GM18867 (cell line): Measurements from ENCODE around the gene TBCE.
"Not testable (repeated sequence)": the region's sequence is repeated elsewhere in the genome, so short reads cannot be mapped to it uniquely, and the experiment has no call there.

Experiments used
- ATAC-seq: cut with Tn5 transposase; IDR thresholded peaks from one replicate; pipeline ENCODE4 v1.9.1; 2021; ENCODE audit warnings: mild to moderate bottlenecking, moderate library complexity; ENCODE audit not compliant: unreplicated experiment

TBCE gene

GRCh38 chr1:235351441-235351840 lies 15.8 kb upstream of the TBCE start:
- no peak for ATAC-seq

GRCh38 chr1:235351898-235352297 lies 15.3 kb upstream of the TBCE start:
- no peak for ATAC-seq

- no peak for ATAC-seq
Measured at GRCh38 chr1:235357485-235358373, 9.5 kb upstream of the TBCE start.

- no peak for ATAC-seq
Measured at GRCh38 chr1:235358899-235359298, 8.3 kb upstream of the TBCE start.

- not testable (repeated sequence) for ATAC-seq
Measured at GRCh38 chr1:235364189-235364588, 3.0 kb upstream of the TBCE start.

GRCh38 chr1:235366286-235366685 lies 941 bp upstream of the TBCE start:
- ATAC-seq: no peak

- no peak for ATAC-seq
Measured at GRCh38 chr1:235368428-235368827, 1.2 kb downstream of the TBCE start.

- ATAC-seq: no peak
Measured at GRCh38 chr1:235369802-235370201, 2.6 kb downstream of the TBCE start.

- no peak for ATAC-seq
Measured at GRCh38 chr1:235375919-235376605, 8.8 kb downstream of the TBCE start.

GRCh38 chr1:235378134-235378735 lies 11.0 kb downstream of the TBCE start:
- ATAC-seq: not testable (repeated sequence)

- not testable (repeated sequence) for ATAC-seq
Measured at GRCh38 chr1:235381955-235382739, 14.9 kb downstream of the TBCE start.

- not testable (repeated sequence) for ATAC-seq
Measured at GRCh38 chr1:235385633-235386032, 18.4 kb downstream of the TBCE start.

- no peak for ATAC-seq
Measured at GRCh38 chr1:235391874-235392273, 24.6 kb downstream of the TBCE start.

- ATAC-seq: no peak
Measured at GRCh38 chr1:235397733-235398132, 30.5 kb downstream of the TBCE start.

GRCh38 chr1:235399661-235400060 lies 32.4 kb downstream of the TBCE start:
- no peak for ATAC-seq

- ATAC-seq: no peak
Measured at GRCh38 chr1:235401251-235401650, 34.0 kb downstream of the TBCE start.

- ATAC-seq: no peak
Measured at GRCh38 chr1:235402457-235403200, 35.4 kb downstream of the TBCE start.

GRCh38 chr1:235403593-235403992 lies 36.4 kb downstream of the TBCE start:
- no peak for ATAC-seq

GRCh38 chr1:235404190-235404589 lies 37.0 kb downstream of the TBCE start:
- ATAC-seq: no peak

GRCh38 chr1:235407419-235407818 lies 40.2 kb downstream of the TBCE start:
- ATAC-seq: no peak
